ENCODE measurements around the gene SUSD1.

DNA sequence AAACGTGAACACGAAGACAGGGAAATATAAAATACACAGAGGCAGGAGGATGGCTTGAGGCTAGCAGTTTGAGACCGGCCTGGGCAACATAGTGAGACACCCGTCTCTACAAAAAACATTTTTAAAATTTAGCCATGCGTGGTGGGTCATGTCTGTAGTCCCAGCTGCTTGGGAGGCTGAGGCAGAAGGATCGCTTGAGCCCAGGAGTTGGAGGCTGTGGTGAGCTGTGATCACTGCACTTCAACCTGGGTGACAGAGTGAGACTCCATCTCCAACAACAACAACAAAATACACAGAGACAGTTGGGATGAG is 55.1 kb downstream of the SUSD1 start:
- TF ChIP-seq, protein P1, sequence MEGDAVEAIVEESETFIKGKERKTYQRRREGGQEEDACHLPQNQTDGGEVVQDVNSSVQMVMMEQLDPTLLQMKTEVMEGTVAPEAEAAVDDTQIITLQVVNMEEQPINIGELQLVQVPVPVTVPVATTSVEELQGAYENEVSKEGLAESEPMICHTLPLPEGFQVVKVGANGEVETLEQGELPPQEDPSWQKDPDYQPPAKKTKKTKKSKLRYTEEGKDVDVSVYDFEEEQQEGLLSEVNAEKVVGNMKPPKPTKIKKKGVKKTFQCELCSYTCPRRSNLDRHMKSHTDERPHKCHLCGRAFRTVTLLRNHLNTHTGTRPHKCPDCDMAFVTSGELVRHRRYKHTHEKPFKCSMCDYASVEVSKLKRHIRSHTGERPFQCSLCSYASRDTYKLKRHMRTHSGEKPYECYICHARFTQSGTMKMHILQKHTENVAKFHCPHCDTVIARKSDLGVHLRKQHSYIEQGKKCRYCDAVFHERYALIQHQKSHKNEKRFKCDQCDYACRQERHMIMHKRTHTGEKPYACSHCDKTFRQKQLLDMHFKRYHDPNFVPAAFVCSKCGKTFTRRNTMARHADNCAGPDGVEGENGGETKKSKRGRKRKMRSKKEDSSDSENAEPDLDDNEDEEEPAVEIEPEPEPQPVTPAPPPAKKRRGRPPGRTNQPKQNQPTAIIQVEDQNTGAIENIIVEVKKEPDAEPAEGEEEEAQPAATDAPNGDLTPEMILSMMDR (IDR thresholded peaks at IDR 0.05 in 8 of 11, conservative IDR thresholded peaks at IDR 0.05 in 3 of 11), result no peak
- no peak for TF ChIP-seq POLR2A (IDR thresholded peaks at IDR 0.05)

All from spleen (tissue), 7 donors.